GM21360 (cell line): Measurements from ENCODE around the gene GGN.
"Not testable (repeated sequence)": the region's sequence is repeated elsewhere in the genome, so short reads cannot be mapped to it uniquely, and the experiment has no call there.

Source experiments
- ATAC-seq: cut with Tn5 transposase; IDR thresholded peaks from one replicate; pipeline ENCODE4 v1.9.1; 2021; ENCODE audit warnings: mild to moderate bottlenecking, moderate library complexity; ENCODE audit not compliant: unreplicated experiment

The GGN gene

GRCh38 chr19:38362946-38363688 is 24.7 kb downstream of the GGN start:
- ATAC-seq, result not testable (repeated sequence)

GRCh38 chr19:38362076-38362945 is 25.5 kb downstream of the GGN start:
- ATAC-seq, result no peak

GRCh38 chr19:38361633-38362075 is 26.2 kb downstream of the GGN start:
- no peak for ATAC-seq

GRCh38 chr19:38360839-38361631 is 26.8 kb downstream of the GGN start:
- no peak for ATAC-seq

GRCh38 chr19:38360351-38360750 is 27.5 kb downstream of the GGN start:
- no peak for ATAC-seq

- ATAC-seq, result no peak
Measured at GRCh38 chr19:38359242-38360021, 28.4 kb downstream of the GGN start.

- no peak for ATAC-seq
Measured at GRCh38 chr19:38358071-38358470, 29.8 kb downstream of the GGN start.

GRCh38 chr19:38355728-38356725 is 31.8 kb downstream of the GGN start:
- no peak for ATAC-seq

- no peak for ATAC-seq
Measured at GRCh38 chr19:38352611-38353010, 35.2 kb downstream of the GGN start.

- ATAC-seq, result no peak
Measured at GRCh38 chr19:38351865-38352395, 35.9 kb downstream of the GGN start.

GRCh38 chr19:38350883-38351282 is 37.0 kb downstream of the GGN start:
- ATAC-seq, result no peak

GRCh38 chr19:38346837-38347236 is 41.0 kb downstream of the GGN start:
- ATAC-seq, result no peak

- ATAC-seq, result no peak
Measured at GRCh38 chr19:38340927-38341326, 46.9 kb downstream of the GGN start.

GRCh38 chr19:38339011-38339410 is 48.8 kb downstream of the GGN start:
- ATAC-seq, result not testable (repeated sequence)

GRCh38 chr19:38337360-38337653 is 50.5 kb downstream of the GGN start:
- ATAC-seq, result no peak

GRCh38 chr19:38336638-38337359 is 51.0 kb downstream of the GGN start:
- peak; percentile 50 for ATAC-seq

- peak; percentile 56 for ATAC-seq
Measured at GRCh38 chr19:38335949-38336637, 51.7 kb downstream of the GGN start.
